Parathyroid adenoma (tissue), 2 donors: ENCODE results near the gene SVIL.

Experiments used
- H2AFZ ChIP-seq: fragments of 300-600 bp; sonication (generic); one replicate; pipeline ENCODE4 v1.7.0; 2017; ENCODE audit warnings: antibody characterized with exemption, mild to moderate bottlenecking
- H3K27ac ChIP-seq: fragments of 300-600 bp; sonication (generic); one replicate; pipeline ENCODE4 v1.7.0; 2017
- H3K27me3 ChIP-seq: fragments of 300-600 bp; sonication (generic); one replicate; pipeline ENCODE4 v1.7.0; 2017; ENCODE audit warnings: low read length; ENCODE audit not compliant: control insufficient read depth, insufficient read depth
- H3K36me3 ChIP-seq: fragments of 300-600 bp; sonication (generic); one replicate; pipeline ENCODE4 v1.7.0; 2017; ENCODE audit warnings: low read length; ENCODE audit not compliant: control insufficient read depth, insufficient read depth
- H3K4me1 ChIP-seq: fragments of 300-600 bp; sonication (generic); one replicate; pipeline ENCODE4 v1.7.0; 2017; ENCODE audit warnings: control low read depth
- H3K4me2 ChIP-seq: fragments of 300-600 bp; sonication (generic); one replicate; pipeline ENCODE4 v1.7.0; 2017; ENCODE audit warnings: low read length
- H3K4me3 ChIP-seq: fragments of 300-600 bp; sonication (generic); one replicate; pipeline ENCODE4 v1.7.0; 2017; ENCODE audit warnings: low read depth, low read length
- H3K79me2 ChIP-seq: fragments of 300-600 bp; sonication (generic); one replicate; pipeline ENCODE4 v1.7.0; 2017; ENCODE audit warnings: control low read depth
- H3K9ac ChIP-seq: fragments of 300-600 bp; sonication (generic); one replicate; pipeline ENCODE4 v1.7.0; 2017; ENCODE audit warnings: mild to moderate bottlenecking
- H3K9me3 ChIP-seq: fragments of 300-600 bp; sonication (generic); one replicate; pipeline ENCODE4 v1.7.0; 2017; ENCODE audit warnings: low read length; ENCODE audit not compliant: control insufficient read depth
- TF ChIP-seq, protein P1 (sequence below): fragments of 300-600 bp; sonication (generic); IDR thresholded peaks from one replicate; pipeline ENCODE4 v1.7.0; 2017; ENCODE audit warnings: antibody characterized with exemption, mild to moderate bottlenecking
- donor health status: primary hyperparathyroidism.

Gene SVIL

DNA sequence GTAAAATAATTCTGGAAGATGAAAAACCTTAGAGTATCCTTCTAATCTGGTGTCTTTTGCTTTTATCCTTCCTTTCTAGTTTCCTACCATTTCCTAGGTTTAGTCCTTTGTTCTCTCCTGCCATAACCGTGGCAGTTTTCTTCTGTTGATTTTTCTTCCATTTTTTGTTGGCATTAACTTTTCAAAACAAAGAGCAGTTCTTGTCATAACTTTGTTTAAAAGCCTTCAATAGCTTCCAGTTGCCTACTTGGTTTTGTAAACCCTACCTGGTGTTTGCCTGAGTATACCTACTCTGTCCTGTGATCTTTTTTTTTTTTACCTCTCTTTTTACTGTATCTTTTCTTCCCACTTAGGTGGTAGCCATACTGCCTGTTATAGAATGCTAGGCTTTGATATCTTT, 220.3 kb downstream of the SVIL start:
- TF ChIP-seq, protein P1, sequence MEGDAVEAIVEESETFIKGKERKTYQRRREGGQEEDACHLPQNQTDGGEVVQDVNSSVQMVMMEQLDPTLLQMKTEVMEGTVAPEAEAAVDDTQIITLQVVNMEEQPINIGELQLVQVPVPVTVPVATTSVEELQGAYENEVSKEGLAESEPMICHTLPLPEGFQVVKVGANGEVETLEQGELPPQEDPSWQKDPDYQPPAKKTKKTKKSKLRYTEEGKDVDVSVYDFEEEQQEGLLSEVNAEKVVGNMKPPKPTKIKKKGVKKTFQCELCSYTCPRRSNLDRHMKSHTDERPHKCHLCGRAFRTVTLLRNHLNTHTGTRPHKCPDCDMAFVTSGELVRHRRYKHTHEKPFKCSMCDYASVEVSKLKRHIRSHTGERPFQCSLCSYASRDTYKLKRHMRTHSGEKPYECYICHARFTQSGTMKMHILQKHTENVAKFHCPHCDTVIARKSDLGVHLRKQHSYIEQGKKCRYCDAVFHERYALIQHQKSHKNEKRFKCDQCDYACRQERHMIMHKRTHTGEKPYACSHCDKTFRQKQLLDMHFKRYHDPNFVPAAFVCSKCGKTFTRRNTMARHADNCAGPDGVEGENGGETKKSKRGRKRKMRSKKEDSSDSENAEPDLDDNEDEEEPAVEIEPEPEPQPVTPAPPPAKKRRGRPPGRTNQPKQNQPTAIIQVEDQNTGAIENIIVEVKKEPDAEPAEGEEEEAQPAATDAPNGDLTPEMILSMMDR, result no peak
- Histone ChIP-seq H3K79me2 (peaks cover 36% of the 10 kb centered on the region), H3K9me3 (no peaks in the 10 kb centered on the region), H3K4me3 (no peak overlapping the region), H3K4me1 (peaks cover 16% of the 10 kb centered on the region), H3K36me3 (no peaks in the 10 kb centered on the region), H3K9ac (no peak overlapping the region), H3K27me3 (no peaks in the 10 kb centered on the region), H3K27ac (no peak overlapping the region), H3K4me2 (no peak overlapping the region), H2AFZ (no peak overlapping the region)

GRCh38 chr10:29412485-29412884, 222.3 kb downstream of the SVIL start:
- Histone ChIP-seq H3K27me3 (no peaks in the 10 kb centered on the region), H3K36me3 (no peaks in the 10 kb centered on the region), H2AFZ (no peak overlapping the region), H3K4me3 (no peak overlapping the region), H3K79me2 (peaks cover 31% of the 10 kb centered on the region), H3K4me1 (peaks cover 21% of the 10 kb centered on the region), H3K9ac (no peak overlapping the region), H3K27ac (no peak overlapping the region), H3K9me3 (no peaks in the 10 kb centered on the region), H3K4me2 (no peak overlapping the region)
- TF ChIP-seq, protein P1, result no peak

DNA sequence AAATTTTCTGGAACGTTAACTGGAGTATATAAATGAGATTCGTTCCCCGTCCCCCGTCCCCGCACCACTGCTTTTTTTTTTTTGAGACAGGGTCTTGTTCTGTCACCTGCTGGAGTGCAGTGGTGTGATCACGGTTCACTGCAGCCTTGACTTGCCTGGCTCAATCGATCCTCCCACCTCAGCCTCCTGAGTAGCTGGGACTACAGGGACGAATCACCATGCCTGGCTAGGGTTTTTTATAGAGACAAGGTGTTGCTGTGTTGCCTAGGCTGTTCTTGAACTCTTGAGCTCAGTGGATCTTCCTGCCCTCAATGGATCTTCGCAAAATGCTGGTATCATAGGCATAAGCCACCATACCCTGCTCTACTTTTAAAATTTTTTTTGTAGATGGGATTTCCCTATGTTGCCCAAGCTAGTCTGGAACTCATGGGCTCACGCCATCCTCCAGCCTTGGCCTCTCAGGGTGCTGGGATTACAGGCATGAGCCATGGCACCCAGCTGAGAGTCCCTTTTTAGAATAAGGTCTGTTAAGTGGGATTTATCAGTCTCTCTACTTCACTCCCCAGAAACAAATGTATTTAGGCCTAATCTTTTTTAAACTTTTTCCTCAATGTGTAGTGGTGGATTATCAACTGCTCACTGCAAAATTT, 223.0 kb downstream of the SVIL start:
- Histone ChIP-seq H3K27ac (no peak overlapping the region), H3K9ac (no peak overlapping the region), H3K4me1 (peaks cover 21% of the 10 kb centered on the region), H3K9me3 (no peaks in the 10 kb centered on the region), H3K27me3 (no peaks in the 10 kb centered on the region), H3K4me2 (no peak overlapping the region), H3K36me3 (no peaks in the 10 kb centered on the region), H2AFZ (no peak overlapping the region), H3K79me2 (peaks cover 26% of the 10 kb centered on the region), H3K4me3 (no peak overlapping the region)
- TF ChIP-seq, protein P1, result no peak

DNA sequence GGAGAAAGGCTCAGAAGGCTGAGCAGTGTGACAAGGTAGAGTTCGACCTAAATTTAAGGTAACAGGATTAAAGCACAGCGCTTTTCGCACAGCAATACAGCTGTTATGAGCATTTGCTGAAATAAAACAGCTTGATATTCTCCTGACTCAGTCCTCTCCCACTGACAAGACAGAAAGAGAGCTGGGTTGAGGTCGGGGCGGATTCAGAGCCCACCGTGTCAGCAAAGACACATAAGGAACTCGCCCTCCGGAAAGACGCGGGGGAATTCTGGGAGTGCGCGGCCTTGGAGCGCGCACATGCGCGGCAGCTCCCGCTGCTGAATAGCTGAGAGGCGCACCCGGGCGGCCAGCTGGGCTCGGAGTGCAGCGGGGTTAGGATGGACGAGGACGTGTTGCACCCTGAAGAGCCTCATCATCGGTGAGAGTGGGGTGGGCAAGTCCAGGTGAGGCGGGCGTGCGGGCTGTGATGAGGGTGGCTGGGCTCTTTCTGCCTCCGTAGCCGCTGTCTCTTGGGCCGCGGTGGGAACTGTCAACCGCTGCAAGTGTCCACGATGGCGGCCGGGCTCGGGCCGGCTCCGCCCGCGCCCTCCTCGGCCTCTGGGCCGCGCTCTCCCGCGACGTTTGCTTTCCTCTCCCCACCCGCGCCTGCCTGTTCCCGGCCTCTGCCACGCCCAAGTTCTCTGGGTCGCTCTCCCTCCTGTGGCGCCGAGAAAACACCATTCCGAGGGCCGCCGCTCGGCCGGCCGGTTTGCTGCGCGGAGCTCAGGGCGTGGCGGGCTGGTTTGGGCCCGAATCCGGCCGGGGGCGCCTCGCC, 225.3 kb downstream of the SVIL start:
- no peaks in the 10 kb centered on the region for H3K36me3 ChIP-seq
- peak overlapping the region; percentile 88 for H3K27ac ChIP-seq
- peaks cover 22% of the 10 kb centered on the region for H3K79me2 ChIP-seq
- peak overlapping the region; percentile 79 for H3K9ac ChIP-seq
- H3K4me3 ChIP-seq, result peak overlapping the region; percentile 77
- TF ChIP-seq, protein P1, result no peak
- H3K4me1 ChIP-seq, result peaks cover 19% of the 10 kb centered on the region
- no peaks in the 10 kb centered on the region for H3K9me3 ChIP-seq
- peak overlapping the region; percentile 96 for H3K4me2 ChIP-seq
- H2AFZ ChIP-seq, result peak overlapping the region; percentile 96
- no peaks in the 10 kb centered on the region for H3K27me3 ChIP-seq
